MCF 10A (cell line): ENCODE data around the gene DSTYK. TPM values are rescaled to one million over a fixed set of nuclear protein-coding genes. Genes with fewer than 3 reads are reported as not detected.
A peak's percentile ranks its signal among the peaks of the same experiment; 100 is the strongest.

Experiments used
- BruUV-seq: library from RNA; stranded (reverse); fragments of 400-500 nt; replicated peaks from 2 replicates; lab custom pipeline; 2021; lab: Mats Ljungman, UMichigan
- CTCF ChIA-PET: fragments of 300-600 bp; sonication (Branson Sonifier 250); formaldehyde crosslinking; extraction: SDS; loops from one replicate; lab custom pipeline; 2021; ENCODE audit warnings: antibody characterized with exemption, inconsistent platforms; lab: Yijun Ruan, JAX
- POLR2A ChIA-PET: fragments of 300-600, 350-650 bp; sonication (Branson Sonifier 250); formaldehyde crosslinking; extraction: SDS; loops from one replicate; lab custom pipeline; 2020; ENCODE audit warnings: antibody characterized with exemption, inconsistent platforms; lab: Yijun Ruan, JAX
- DNase-seq: peaks from one replicate; pipeline ENCODE4 v3.0.0-alpha.2; 2018; ENCODE audit not compliant: unreplicated experiment
- H3K27ac Mint-ChIP-seq: one replicate; pipeline ENCODE4 v1.8.0; 2022; ENCODE audit warnings: mild to moderate bottlenecking, low read depth, mixed read lengths; ENCODE audit not compliant: unreplicated experiment
- H3K27me3 Mint-ChIP-seq: one replicate; pipeline ENCODE4 v1.8.0; 2022; ENCODE audit warnings: mixed read lengths; ENCODE audit not compliant: insufficient read depth, unreplicated experiment
- H3K36me3 Mint-ChIP-seq: one replicate; pipeline ENCODE4 v1.8.0; 2022; ENCODE audit warnings: mild to moderate bottlenecking, moderate library complexity, mixed read lengths; ENCODE audit not compliant: insufficient read depth, unreplicated experiment
- H3K4me1 Mint-ChIP-seq: one replicate; pipeline ENCODE4 v1.8.0; 2022; ENCODE audit warnings: mixed read lengths; ENCODE audit not compliant: insufficient read depth, unreplicated experiment
- H3K4me3 Mint-ChIP-seq: one replicate; pipeline ENCODE4 v1.8.0; 2022; ENCODE audit warnings: mild to moderate bottlenecking, moderate library complexity, mixed read lengths; ENCODE audit not compliant: unreplicated experiment
- H3K9me3 Mint-ChIP-seq: one replicate; pipeline ENCODE4 v1.8.0; 2022; ENCODE audit warnings: mixed read lengths; ENCODE audit not compliant: unreplicated experiment
- intact Hi-C: fragments of 100-400 bp; cut with micrococcal nuclease; formaldehyde crosslinking; loops from 2 replicates; pipeline ENCODE4 v1.14.1; 2022
- total RNA-seq: library from RNA; stranded (reverse); gene quantifications from 2 replicates; pipeline ENCODE4 v1.2.3, GENCODE V29; 2022
- TF ChIP-seq, protein P1 (sequence below): fragments of 200-600 bp; IDR thresholded peaks from one replicate; pipeline ENCODE4 v1.8.0; 2022; ENCODE audit warnings: antibody characterized with exemption, mild to moderate bottlenecking; ENCODE audit not compliant: unreplicated experiment

DSTYK gene
- total RNA-seq, 1 experiment from 2014 or later: 18.4 TPM

DNA sequence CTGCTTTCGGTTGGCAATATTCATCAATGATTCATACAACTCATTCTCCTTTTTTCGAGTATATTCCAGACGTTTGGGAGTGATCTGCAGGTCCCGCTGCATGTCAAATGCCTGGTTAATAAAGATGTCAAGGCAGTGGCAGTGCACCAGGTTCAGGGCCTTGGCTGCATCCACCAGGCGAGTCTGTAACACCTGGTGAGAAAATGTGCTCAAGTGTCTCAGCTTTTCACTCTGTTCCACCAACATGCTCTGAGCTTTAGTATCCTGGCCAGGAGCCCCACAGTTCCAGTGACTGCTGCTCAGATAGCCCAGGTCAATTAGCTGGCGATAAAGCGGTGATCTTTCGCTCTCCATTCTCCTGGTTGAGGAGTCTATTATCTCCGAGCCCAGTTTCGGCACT is 42.3 kb downstream of the DSTYK start:
- Mint-ChIP-seq H3K4me3 (no peak overlapping the region), H3K4me1 (peaks cover 9% of the 10 kb centered on the region), H3K9me3 (no peaks in the 10 kb centered on the region), H3K27me3 (no peaks in the 10 kb centered on the region), H3K27ac (no peak overlapping the region), H3K36me3 (peaks cover 58% of the 10 kb centered on the region)
- ChIA-PET CTCF (interaction anchor here (0.7 to 1.2 kb wide), 4 partner anchors 9 to 28 kb away, joined by 3 to 8 read pairs (median 4); no protein-coding TSS in a partner anchor), POLR2A (interaction anchor here (0.8 to 2.0 kb wide), 5 partner anchors 11 to 59 kb away, joined by 3 to 4 read pairs (median 3); no protein-coding TSS in a partner anchor)
- TF ChIP-seq, protein P1, sequence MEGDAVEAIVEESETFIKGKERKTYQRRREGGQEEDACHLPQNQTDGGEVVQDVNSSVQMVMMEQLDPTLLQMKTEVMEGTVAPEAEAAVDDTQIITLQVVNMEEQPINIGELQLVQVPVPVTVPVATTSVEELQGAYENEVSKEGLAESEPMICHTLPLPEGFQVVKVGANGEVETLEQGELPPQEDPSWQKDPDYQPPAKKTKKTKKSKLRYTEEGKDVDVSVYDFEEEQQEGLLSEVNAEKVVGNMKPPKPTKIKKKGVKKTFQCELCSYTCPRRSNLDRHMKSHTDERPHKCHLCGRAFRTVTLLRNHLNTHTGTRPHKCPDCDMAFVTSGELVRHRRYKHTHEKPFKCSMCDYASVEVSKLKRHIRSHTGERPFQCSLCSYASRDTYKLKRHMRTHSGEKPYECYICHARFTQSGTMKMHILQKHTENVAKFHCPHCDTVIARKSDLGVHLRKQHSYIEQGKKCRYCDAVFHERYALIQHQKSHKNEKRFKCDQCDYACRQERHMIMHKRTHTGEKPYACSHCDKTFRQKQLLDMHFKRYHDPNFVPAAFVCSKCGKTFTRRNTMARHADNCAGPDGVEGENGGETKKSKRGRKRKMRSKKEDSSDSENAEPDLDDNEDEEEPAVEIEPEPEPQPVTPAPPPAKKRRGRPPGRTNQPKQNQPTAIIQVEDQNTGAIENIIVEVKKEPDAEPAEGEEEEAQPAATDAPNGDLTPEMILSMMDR: no peak
- DNase-seq: no peak
- TSS peak; percentile 48 for BruUV-seq
- intact Hi-C loops: no loop called here

- BruUV-seq: no TSS peak
- peak overlapping the region; percentile 3 for H3K27ac Mint-ChIP-seq
- intact Hi-C loops: no loop called here
- H3K4me1 Mint-ChIP-seq: peaks cover 9% of the 10 kb centered on the region
- H3K27me3 Mint-ChIP-seq: no peaks in the 10 kb centered on the region
- no peaks in the 10 kb centered on the region for H3K9me3 Mint-ChIP-seq
- no peak overlapping the region for H3K4me3 Mint-ChIP-seq
- ChIA-PET POLR2A (interaction anchor here (1.4 to 1.8 kb wide), 2 partner anchors 10 to 12 kb away, joined by 3 to 4 read pairs; no protein-coding TSS in a partner anchor), CTCF (no interaction called here)
- DNase-seq: no peak
- peaks cover 68% of the 10 kb centered on the region for H3K36me3 Mint-ChIP-seq
- TF ChIP-seq, protein P1: no peak
Measured at GRCh38 chr1:205168291-205168690, 43.2 kb downstream of the DSTYK start.

DNA sequence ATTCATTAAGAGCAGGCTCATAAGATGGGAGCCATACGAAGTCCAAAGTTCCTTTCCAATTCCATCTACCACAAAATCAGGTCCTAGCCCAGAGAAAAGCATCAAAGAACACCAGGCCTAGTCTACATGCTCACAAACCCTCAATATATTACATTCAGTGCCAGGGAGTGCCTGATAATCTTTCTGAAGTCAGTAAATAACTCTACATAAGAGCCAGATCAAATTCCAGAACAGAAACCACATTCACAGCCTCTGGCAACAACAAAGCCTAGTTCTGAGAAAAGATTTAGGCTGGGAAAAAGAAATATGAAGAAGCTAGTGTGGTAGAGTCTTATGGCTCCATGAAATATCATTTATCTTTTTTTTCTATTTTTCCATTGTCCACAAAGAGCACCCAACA is 49.2 kb downstream of the DSTYK start:
- Mint-ChIP-seq H3K4me3 (no peak overlapping the region), H3K27ac (no peak overlapping the region), H3K4me1 (no peaks in the 10 kb centered on the region), H3K27me3 (no peaks in the 10 kb centered on the region), H3K9me3 (no peaks in the 10 kb centered on the region), H3K36me3 (peaks cover 77% of the 10 kb centered on the region)
- no peak for DNase-seq
- BruUV-seq: no TSS peak
- TF ChIP-seq, protein P1: no peak
- ChIA-PET CTCF (interaction anchor here (0.8 to 2.5 kb wide), 4 partner anchors 17 to 186 kb away, joined by 3 to 14 read pairs (median 6); no protein-coding TSS in a partner anchor), POLR2A (no interaction called here)
- intact Hi-C loops: no loop called here

- H3K4me3 Mint-ChIP-seq: no peak overlapping the region
- no TSS peak for BruUV-seq
- no peak for DNase-seq
- intact Hi-C loops: no loop called here
- no peaks in the 10 kb centered on the region for H3K27me3 Mint-ChIP-seq
- no peaks in the 10 kb centered on the region for H3K4me1 Mint-ChIP-seq
- TF ChIP-seq, protein P1: no peak
- peaks cover 79% of the 10 kb centered on the region for H3K36me3 Mint-ChIP-seq
- no peaks in the 10 kb centered on the region for H3K9me3 Mint-ChIP-seq
- H3K27ac Mint-ChIP-seq: no peak overlapping the region
- CTCF ChIA-PET: interaction anchor here (0.6 to 2.0 kb wide), 4 partner anchors 8 to 19 kb away, joined by 3 to 14 read pairs (median 4); no protein-coding TSS in a partner anchor
- POLR2A ChIA-PET: interaction anchor here (1.1 kb wide), 1 partner anchor 26 kb away, joined by 3 read pairs; no protein-coding TSS in a partner anchor
Measured at GRCh38 chr1:205161076-205161475, 50.4 kb downstream of the DSTYK start.
